Measurements from ENCODE around the gene ZSWIM8.

- TF ChIP-seq CTCF (IDR thresholded peaks at IDR 0.05) (no peak), POLR2A (IDR thresholded peaks at IDR 0.05) (no peak)
Measured at GRCh38 chr10:73807471-73807870, 22.1 kb downstream of the ZSWIM8 start.

All from testis (tissue), 2 donors.